NB4 (cell line): ENCODE data around the gene RFX2.

Source experiments
- POLR2A ChIP-seq: IDR thresholded peaks from 2 replicates; pipeline ENCODE4 v1.6.1; 2011; ENCODE audit warnings: mild to moderate bottlenecking; ENCODE audit not compliant: insufficient read length; ENCODE audit errors: extremely low read depth
- TF ChIP-seq, protein P1 (sequence below): IDR thresholded peaks from one replicate; pipeline ENCODE4 v1.5.1; 2012; ENCODE audit warnings: low read depth, low read length

DNA sequence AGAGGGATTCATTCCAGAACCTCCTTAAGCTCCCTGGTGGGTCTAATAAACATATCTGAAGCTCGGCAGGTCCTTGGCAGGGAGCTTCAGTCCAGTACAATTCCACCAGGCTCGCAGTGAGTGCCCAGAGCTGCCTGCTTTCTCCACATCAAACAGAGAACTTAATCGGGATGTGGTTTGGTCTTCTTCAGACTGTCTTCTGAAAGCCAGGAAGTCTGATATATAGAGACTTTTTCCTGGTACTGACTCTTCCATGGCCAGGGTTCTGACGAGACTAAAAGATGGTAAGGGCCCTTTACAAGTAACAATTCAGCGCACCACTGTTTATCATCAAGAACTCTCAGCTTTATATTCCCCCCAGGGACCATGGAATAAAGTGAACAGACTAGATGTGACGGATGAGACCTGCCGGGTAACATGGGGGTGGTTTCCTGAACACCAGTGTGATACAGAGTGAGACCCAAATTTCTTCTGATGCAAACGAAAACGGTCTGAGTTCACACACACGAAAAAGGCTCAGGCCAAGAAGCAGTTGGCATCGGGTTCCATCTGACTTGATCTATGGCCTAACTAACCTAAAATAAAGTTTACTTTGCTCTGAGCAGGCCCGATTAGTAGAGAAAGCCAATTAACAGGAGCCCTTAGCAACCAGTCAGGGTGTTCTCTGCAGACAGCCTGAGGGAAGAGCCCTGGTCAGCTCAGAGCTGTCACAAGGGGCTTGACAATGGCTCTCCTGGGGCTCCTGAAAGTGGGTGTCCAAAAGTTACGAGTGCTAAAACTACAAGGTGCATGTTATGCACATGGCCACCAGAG lies 161.3 kb downstream of the RFX2 start:
- TF ChIP-seq, protein P1, sequence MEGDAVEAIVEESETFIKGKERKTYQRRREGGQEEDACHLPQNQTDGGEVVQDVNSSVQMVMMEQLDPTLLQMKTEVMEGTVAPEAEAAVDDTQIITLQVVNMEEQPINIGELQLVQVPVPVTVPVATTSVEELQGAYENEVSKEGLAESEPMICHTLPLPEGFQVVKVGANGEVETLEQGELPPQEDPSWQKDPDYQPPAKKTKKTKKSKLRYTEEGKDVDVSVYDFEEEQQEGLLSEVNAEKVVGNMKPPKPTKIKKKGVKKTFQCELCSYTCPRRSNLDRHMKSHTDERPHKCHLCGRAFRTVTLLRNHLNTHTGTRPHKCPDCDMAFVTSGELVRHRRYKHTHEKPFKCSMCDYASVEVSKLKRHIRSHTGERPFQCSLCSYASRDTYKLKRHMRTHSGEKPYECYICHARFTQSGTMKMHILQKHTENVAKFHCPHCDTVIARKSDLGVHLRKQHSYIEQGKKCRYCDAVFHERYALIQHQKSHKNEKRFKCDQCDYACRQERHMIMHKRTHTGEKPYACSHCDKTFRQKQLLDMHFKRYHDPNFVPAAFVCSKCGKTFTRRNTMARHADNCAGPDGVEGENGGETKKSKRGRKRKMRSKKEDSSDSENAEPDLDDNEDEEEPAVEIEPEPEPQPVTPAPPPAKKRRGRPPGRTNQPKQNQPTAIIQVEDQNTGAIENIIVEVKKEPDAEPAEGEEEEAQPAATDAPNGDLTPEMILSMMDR: no peak
- no peak for TF ChIP-seq POLR2A
